GM12878 (cell line): ENCODE measurements around the gene NKAIN1. TPM values are rescaled to one million over a fixed set of nuclear protein-coding genes. Genes with fewer than 3 reads are reported as not detected.

ENCODE experiments used
- ATAC-seq: fragments of 200-7000 bp; cut with Tn5 transposase; 3 replicates; pipeline ENCODE4 v1.9.1; 2020; ENCODE audit warnings: mild to moderate bottlenecking, moderate library complexity
- BruUV-seq: library from RNA; stranded (reverse); fragments of 400-500 nt; replicated peaks from 2 replicates; lab custom pipeline; 2021; lab: Mats Ljungman, UMichigan
- CTCF ChIA-PET: fragments of 300-600 bp; sonication (Branson Sonifier 250); formaldehyde crosslinking; extraction: SDS; loops from one replicate; lab custom pipeline; 2021; ENCODE audit warnings: inconsistent platforms; lab: Yijun Ruan, JAX
- POLR2A ChIA-PET: fragments of 350-600 bp; formaldehyde crosslinking; extraction: SDS; loops from one replicate; lab custom pipeline; 2021; ENCODE audit warnings: inconsistent platforms; lab: Charles Lee
- RAD21 ChIA-PET: fragments of 300-600 bp; sonication (Branson Sonifier 250); formaldehyde crosslinking; loops from one replicate; lab custom pipeline; 2023; ENCODE audit warnings: antibody characterized with exemption; ENCODE audit not compliant: unreplicated experiment; lab: Charles Lee
- SMC1A ChIA-PET: fragments of 300-600 bp; sonication (Branson Sonifier 250); formaldehyde crosslinking; loops from one replicate; lab custom pipeline; 2023; ENCODE audit not compliant: unreplicated experiment, uncharacterized antibody; lab: Charles Lee
- DNase-seq: peaks from one replicate; pipeline ENCODE4 v3.0.0-alpha.2; 2011; ENCODE audit warnings: low read depth, low spot score
- FAIRE-seq: peaks from 3 replicates; lab custom pipeline; 2011; peaks lifted over from hg19 to GRCh38; lab: Jason Lieb, UNC
- H2AFZ ChIP-seq: 2 replicates; pipeline ENCODE4 v1.6.0; 2011; ENCODE audit warnings: low read depth, low read length, control low read depth; ENCODE audit not compliant: control insufficient read depth
- H3K27ac ChIP-seq: 2 replicates; pipeline ENCODE4 v1.5.1; 2011; ENCODE audit warnings: control low read depth; ENCODE audit not compliant: control insufficient read depth, insufficient read depth
- H3K27me3 ChIP-seq, 2 experiments: replicated peaks in 1 of 2; 2 replicates each; pipeline versions ENCODE4 v1.6.0 to v1.6.1; 2011; ENCODE audit warnings: low read length in 1 of 2; ENCODE audit not compliant: control insufficient read depth in 2 of 2, insufficient read depth in 2 of 2
- H3K36me3 ChIP-seq, 2 experiments: 2 replicates each; pipeline ENCODE4 v1.5.1; 2011; ENCODE audit warnings: low read length in 1 of 2; ENCODE audit not compliant: control insufficient read depth in 2 of 2, insufficient read depth in 2 of 2
- H3K4me1 ChIP-seq: 2 replicates; pipeline ENCODE4 v1.6.1; 2011; ENCODE audit warnings: mild to moderate bottlenecking, low read length, moderate library complexity, mixed read lengths; ENCODE audit not compliant: control insufficient read depth, insufficient read depth
- H3K4me2 ChIP-seq: 2 replicates; pipeline ENCODE4 v1.6.0; 2011; ENCODE audit warnings: control low read depth; ENCODE audit not compliant: control insufficient read depth, insufficient read depth
- H3K4me3 ChIP-seq: fragments of 200-600 bp; sonication (generic); 2 replicates; pipeline ENCODE4 v1.5.1; 2016
- H3K79me2 ChIP-seq: 2 replicates; pipeline ENCODE4 v1.6.0; 2011; ENCODE audit warnings: low read length; ENCODE audit not compliant: control insufficient read depth, insufficient read depth
- H3K9ac ChIP-seq: 2 replicates; pipeline ENCODE4 v1.8.0; 2011; ENCODE audit warnings: low read length, control low read depth, mixed read lengths; ENCODE audit not compliant: control insufficient read depth, insufficient read depth
- H3K9me3 ChIP-seq: replicated peaks from 3 replicates; pipeline ENCODE4 v1.5.1; 2011; ENCODE audit warnings: mild to moderate bottlenecking, low read length; ENCODE audit not compliant: control insufficient read depth, insufficient read depth
- H4K20me1 ChIP-seq: 2 replicates; pipeline ENCODE4 v1.6.0; 2011; ENCODE audit not compliant: control insufficient read depth, insufficient read depth
- MYC ChIP-seq: IDR thresholded peaks from 2 replicates; pipeline ENCODE4 v1.6.1; 2011; ENCODE audit warnings: mild to moderate bottlenecking, low read length, moderate library complexity, inconsistent platforms; ENCODE audit not compliant: insufficient read depth, insufficient replicate concordance, insufficient read length, severe bottlenecking
- WGBS: methylation state at CpG from one replicate; pipeline ENCODE4 v1.1.6; 2016; ENCODE audit warnings: low lambda C conversion rate; ENCODE audit not compliant: insufficient replicate concordance, insufficient coverage; ENCODE audit errors: missing lambda C conversion rate; 5-methylcytosine and 5-hydroxymethylcytosine counted together
- in situ Hi-C: fragments of 300-500 bp; cut with MboI; formaldehyde crosslinking; loops from 9 replicates; pipeline ENCODE4 v1.14.3; 2018; ENCODE audit warnings: mixed read lengths
- intact Hi-C: fragments of 100-400 bp; cut with micrococcal nuclease; formaldehyde crosslinking; loops from one replicate; pipeline ENCODE4 v1.14.2; 2022; ENCODE audit not compliant: unreplicated experiment
- polyA plus RNA-seq, 11 experiments: library from polyadenylated mRNA; depleted of rRNA in 4 of 11; unstranded in 6 of 11; stranded (reverse) in 5 of 11; fragments of >200 nt; fragmentation: Nextera tagmentation in 4 of 11; fragmentation: Illumina TruSeq in 1 of 11; extraction: Ambion mirVana in 4 of 11; extraction: Trizol in 1 of 11; gene quantifications; 1 replicate in 1 of 11; 2 replicates in 10 of 11; pipeline versions ENCODE4 v1.2.1 to v1.2.3, GENCODE V29; 2011 to 2016; ENCODE audit warnings: inconsistent platforms in 2 of 11, missing spikeins in 2 of 11, low read depth in 1 of 11
- total RNA-seq, 4 experiments: library from RNA; depleted of rRNA in 3 of 4; stranded (reverse); fragments of >200 nt in 3 of 4; fragmentation: Illumina TruSeq in 1 of 4; extraction: Trizol in 1 of 4; gene quantifications; 2 replicates each; pipeline versions ENCODE4 v1.2.1 to v1.2.3, GENCODE V29; 2013 to 2021
- TF ChIP-seq, protein P1 (sequence below): fragments of 450-650 bp; IDR thresholded peaks from 2 replicates; pipeline ENCODE4 v1.6.1; 2016; ENCODE audit warnings: mild to moderate bottlenecking
- TF ChIP-seq, protein P2 (sequence below): fragments of 150-350 bp; IDR thresholded peaks from 2 replicates; pipeline ENCODE4 v1.6.1; 2014; ENCODE audit warnings: mild to moderate bottlenecking, low read depth, low read length

NKAIN1 gene
- total and polyA plus RNA-seq, 10 of the 15 experiments (the other 5 are each of a cell fraction or from before 2014, with no cell fraction given) = not detected

DNA sequence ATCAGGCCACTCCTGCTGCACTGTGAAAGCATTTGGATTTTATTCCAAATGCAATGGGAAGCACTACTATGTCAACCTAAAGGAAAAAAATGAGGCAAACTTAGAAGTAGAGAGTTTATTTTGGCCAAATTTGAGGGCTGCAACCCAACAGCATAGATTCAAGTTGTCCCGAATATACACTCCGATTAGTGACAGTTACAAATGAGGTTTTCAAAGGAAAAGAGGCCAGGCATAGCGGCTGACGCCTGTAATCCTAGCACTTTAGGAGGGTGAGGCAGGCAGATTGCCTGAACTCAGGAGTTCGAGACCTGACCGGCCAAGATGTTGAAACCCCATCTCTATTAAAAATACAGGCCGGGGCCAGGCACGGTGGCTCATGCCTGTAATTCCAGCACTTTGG lies 95.2 kb downstream of the NKAIN1 start:
- H3K4me2 ChIP-seq = no peak overlapping the region

More for the DNA sequence above, 95.2 kb downstream of the NKAIN1 start:
- H3K9me3 ChIP-seq = no peaks in the 10 kb centered on the region
- BruUV-seq = no TSS peak
- in situ Hi-C loops (no loop called here), intact Hi-C loops (no loop called here)
- no peaks in the 10 kb centered on the region for H3K79me2 ChIP-seq
- WGBS = 57% methylated on average over 8 of the region's 8 CpGs
- TF ChIP-seq, protein P1, sequence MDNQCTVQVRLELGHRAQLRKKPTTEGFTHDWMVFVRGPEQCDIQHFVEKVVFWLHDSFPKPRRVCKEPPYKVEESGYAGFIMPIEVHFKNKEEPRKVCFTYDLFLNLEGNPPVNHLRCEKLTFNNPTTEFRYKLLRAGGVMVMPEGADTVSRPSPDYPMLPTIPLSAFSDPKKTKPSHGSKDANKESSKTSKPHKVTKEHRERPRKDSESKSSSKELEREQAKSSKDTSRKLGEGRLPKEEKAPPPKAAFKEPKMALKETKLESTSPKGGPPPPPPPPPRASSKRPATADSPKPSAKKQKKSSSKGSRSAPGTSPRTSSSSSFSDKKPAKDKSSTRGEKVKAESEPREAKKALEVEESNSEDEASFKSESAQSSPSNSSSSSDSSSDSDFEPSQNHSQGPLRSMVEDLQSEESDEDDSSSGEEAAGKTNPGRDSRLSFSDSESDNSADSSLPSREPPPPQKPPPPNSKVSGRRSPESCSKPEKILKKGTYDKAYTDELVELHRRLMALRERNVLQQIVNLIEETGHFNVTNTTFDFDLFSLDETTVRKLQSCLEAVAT = no peak
- no peak for TF ChIP-seq MYC
- TF ChIP-seq, protein P2, sequence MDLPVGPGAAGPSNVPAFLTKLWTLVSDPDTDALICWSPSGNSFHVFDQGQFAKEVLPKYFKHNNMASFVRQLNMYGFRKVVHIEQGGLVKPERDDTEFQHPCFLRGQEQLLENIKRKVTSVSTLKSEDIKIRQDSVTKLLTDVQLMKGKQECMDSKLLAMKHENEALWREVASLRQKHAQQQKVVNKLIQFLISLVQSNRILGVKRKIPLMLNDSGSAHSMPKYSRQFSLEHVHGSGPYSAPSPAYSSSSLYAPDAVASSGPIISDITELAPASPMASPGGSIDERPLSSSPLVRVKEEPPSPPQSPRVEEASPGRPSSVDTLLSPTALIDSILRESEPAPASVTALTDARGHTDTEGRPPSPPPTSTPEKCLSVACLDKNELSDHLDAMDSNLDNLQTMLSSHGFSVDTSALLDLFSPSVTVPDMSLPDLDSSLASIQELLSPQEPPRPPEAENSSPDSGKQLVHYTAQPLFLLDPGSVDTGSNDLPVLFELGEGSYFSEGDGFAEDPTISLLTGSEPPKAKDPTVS = no peak
- H3K9ac ChIP-seq = no peak overlapping the region
- no peak overlapping the region for H3K27ac ChIP-seq
- no peak for DNase-seq
- H3K4me1 ChIP-seq = no peaks in the 10 kb centered on the region
- no peaks in the 10 kb centered on the region for H3K27me3 ChIP-seq
- FAIRE-seq = no peak
- ChIA-PET POLR2A (no interaction called here), RAD21 (no interaction called here), CTCF (no interaction called here), SMC1A (no interaction called here)
- ATAC-seq = no peak
- H4K20me1 ChIP-seq = no peaks in the 10 kb centered on the region
- no peak overlapping the region for H3K4me3 ChIP-seq
- no peak overlapping the region for H2AFZ ChIP-seq
- no peaks in the 10 kb centered on the region for H3K36me3 ChIP-seq
